H1 (cell line): ENCODE data around the gene XPO1. TPM values are rescaled to one million over a fixed set of nuclear protein-coding genes. Genes with fewer than 3 reads are reported as not detected.

ENCODE experiments used
- ASH2L ChIP-seq: fragments of 200-600, 300-600 bp; sonication (generic); IDR thresholded peaks from one replicate; pipeline ENCODE4 v1.7.1; 2017; ENCODE audit warnings: low read length
- ATF2 ChIP-seq: IDR thresholded peaks from 2 replicates; pipeline ENCODE4 v1.6.1; 2012; ENCODE audit warnings: low read length, inconsistent platforms
- CTBP2 ChIP-seq: IDR thresholded peaks from 2 replicates; pipeline ENCODE4 v1.7.0; 2011; ENCODE audit warnings: borderline replicate concordance, mild to moderate bottlenecking, moderate library complexity, mixed read lengths, low read length; ENCODE audit not compliant: insufficient read depth, insufficient read length
- KDM5A ChIP-seq: fragments of 200-600 bp; IDR thresholded peaks from 2 replicates; pipeline ENCODE4 v1.7.1; 2012; ENCODE audit warnings: mild to moderate bottlenecking, low read length, inconsistent platforms, mixed read lengths
- NRF1 ChIP-seq: IDR thresholded peaks from 2 replicates; pipeline ENCODE4 v1.6.1; 2011; ENCODE audit warnings: mild to moderate bottlenecking, low read depth, low read length, improper control_type of control experiment
- POLR2A ChIP-seq, 2 experiments: IDR thresholded peaks; 1 replicate in 1 of 2; 2 replicates in 1 of 2; pipeline ENCODE4 v1.6.1; 2011; ENCODE audit warnings: low read depth in 2 of 2, low read length in 2 of 2, mild to moderate bottlenecking in 2 of 2; ENCODE audit errors: control extremely low read depth in 1 of 2
- SIRT6 ChIP-seq: IDR thresholded peaks from one replicate; pipeline ENCODE4 v1.7.1; 2012; ENCODE audit warnings: low read length, inconsistent platforms
- TEAD4 ChIP-seq: IDR thresholded peaks from 2 replicates; pipeline ENCODE4 v1.6.1; 2012; ENCODE audit warnings: low read depth, low read length, inconsistent platforms, mixed read lengths
- polyA plus RNA-seq, 7 experiments: library from polyadenylated mRNA; depleted of rRNA in 3 of 7; stranded (reverse) in 5 of 7; unstranded in 2 of 7; fragments of >200 nt in 5 of 7; fragments of 200-250 nt in 2 of 7; gene quantifications; 1 replicate in 5 of 7; 2 replicates in 1 of 7; 4 replicates in 1 of 7; pipeline versions ENCODE4 v1.2.1 to v1.2.3, GENCODE V29; 2011 to 2013; ENCODE audit warnings: missing spikeins in 2 of 7, mixed read lengths in 2 of 7
- total RNA-seq: library from RNA; stranded (reverse); fragmentation: NEBNext Ultra II Directional; extraction: Animal tissue kit (Norgen Biotek cat#: 25700); gene quantifications from 2 replicates; pipeline ENCODE4 v1.2.1, GENCODE V29; 2021
- TF ChIP-seq, protein P1 (sequence below): fragments of 300-600 bp; sonication (generic); IDR thresholded peaks from 2 replicates; pipeline ENCODE4 v1.7.1; 2012; ENCODE audit warnings: low read length, moderate library complexity, mild to moderate bottlenecking, inconsistent platforms; ENCODE audit not compliant: insufficient replicate concordance
- TF ChIP-seq, protein P2 (sequence below): IDR thresholded peaks from 2 replicates; pipeline ENCODE4 v1.6.1; 2012; ENCODE audit warnings: inconsistent platforms

Gene XPO1
- total and polyA plus RNA-seq, 2 of the 8 experiments (the other 6 are each of a cell fraction or from before 2014, with no cell fraction given) = 110 to 296 TPM

DNA sequence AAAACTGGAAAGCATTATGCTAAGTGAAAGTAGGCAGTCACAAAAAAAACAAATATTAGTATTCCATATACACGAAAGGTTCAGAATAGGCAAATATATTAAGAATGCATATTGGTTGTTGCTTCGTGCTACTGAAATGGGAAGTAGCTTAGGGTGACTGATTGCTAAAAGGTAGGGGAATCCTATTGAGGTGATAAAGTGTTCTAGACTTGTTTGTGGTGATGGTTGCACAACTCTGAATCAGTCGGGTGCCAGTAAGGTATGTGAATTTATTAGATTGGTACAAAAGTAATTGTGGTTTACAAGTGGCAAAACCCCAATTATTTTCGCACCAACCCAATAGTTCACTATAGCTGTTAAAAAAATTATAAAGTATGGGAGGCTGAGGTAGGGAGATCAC is 88.0 kb downstream of the XPO1 start (continued):
- TF ChIP-seq, protein P1, sequence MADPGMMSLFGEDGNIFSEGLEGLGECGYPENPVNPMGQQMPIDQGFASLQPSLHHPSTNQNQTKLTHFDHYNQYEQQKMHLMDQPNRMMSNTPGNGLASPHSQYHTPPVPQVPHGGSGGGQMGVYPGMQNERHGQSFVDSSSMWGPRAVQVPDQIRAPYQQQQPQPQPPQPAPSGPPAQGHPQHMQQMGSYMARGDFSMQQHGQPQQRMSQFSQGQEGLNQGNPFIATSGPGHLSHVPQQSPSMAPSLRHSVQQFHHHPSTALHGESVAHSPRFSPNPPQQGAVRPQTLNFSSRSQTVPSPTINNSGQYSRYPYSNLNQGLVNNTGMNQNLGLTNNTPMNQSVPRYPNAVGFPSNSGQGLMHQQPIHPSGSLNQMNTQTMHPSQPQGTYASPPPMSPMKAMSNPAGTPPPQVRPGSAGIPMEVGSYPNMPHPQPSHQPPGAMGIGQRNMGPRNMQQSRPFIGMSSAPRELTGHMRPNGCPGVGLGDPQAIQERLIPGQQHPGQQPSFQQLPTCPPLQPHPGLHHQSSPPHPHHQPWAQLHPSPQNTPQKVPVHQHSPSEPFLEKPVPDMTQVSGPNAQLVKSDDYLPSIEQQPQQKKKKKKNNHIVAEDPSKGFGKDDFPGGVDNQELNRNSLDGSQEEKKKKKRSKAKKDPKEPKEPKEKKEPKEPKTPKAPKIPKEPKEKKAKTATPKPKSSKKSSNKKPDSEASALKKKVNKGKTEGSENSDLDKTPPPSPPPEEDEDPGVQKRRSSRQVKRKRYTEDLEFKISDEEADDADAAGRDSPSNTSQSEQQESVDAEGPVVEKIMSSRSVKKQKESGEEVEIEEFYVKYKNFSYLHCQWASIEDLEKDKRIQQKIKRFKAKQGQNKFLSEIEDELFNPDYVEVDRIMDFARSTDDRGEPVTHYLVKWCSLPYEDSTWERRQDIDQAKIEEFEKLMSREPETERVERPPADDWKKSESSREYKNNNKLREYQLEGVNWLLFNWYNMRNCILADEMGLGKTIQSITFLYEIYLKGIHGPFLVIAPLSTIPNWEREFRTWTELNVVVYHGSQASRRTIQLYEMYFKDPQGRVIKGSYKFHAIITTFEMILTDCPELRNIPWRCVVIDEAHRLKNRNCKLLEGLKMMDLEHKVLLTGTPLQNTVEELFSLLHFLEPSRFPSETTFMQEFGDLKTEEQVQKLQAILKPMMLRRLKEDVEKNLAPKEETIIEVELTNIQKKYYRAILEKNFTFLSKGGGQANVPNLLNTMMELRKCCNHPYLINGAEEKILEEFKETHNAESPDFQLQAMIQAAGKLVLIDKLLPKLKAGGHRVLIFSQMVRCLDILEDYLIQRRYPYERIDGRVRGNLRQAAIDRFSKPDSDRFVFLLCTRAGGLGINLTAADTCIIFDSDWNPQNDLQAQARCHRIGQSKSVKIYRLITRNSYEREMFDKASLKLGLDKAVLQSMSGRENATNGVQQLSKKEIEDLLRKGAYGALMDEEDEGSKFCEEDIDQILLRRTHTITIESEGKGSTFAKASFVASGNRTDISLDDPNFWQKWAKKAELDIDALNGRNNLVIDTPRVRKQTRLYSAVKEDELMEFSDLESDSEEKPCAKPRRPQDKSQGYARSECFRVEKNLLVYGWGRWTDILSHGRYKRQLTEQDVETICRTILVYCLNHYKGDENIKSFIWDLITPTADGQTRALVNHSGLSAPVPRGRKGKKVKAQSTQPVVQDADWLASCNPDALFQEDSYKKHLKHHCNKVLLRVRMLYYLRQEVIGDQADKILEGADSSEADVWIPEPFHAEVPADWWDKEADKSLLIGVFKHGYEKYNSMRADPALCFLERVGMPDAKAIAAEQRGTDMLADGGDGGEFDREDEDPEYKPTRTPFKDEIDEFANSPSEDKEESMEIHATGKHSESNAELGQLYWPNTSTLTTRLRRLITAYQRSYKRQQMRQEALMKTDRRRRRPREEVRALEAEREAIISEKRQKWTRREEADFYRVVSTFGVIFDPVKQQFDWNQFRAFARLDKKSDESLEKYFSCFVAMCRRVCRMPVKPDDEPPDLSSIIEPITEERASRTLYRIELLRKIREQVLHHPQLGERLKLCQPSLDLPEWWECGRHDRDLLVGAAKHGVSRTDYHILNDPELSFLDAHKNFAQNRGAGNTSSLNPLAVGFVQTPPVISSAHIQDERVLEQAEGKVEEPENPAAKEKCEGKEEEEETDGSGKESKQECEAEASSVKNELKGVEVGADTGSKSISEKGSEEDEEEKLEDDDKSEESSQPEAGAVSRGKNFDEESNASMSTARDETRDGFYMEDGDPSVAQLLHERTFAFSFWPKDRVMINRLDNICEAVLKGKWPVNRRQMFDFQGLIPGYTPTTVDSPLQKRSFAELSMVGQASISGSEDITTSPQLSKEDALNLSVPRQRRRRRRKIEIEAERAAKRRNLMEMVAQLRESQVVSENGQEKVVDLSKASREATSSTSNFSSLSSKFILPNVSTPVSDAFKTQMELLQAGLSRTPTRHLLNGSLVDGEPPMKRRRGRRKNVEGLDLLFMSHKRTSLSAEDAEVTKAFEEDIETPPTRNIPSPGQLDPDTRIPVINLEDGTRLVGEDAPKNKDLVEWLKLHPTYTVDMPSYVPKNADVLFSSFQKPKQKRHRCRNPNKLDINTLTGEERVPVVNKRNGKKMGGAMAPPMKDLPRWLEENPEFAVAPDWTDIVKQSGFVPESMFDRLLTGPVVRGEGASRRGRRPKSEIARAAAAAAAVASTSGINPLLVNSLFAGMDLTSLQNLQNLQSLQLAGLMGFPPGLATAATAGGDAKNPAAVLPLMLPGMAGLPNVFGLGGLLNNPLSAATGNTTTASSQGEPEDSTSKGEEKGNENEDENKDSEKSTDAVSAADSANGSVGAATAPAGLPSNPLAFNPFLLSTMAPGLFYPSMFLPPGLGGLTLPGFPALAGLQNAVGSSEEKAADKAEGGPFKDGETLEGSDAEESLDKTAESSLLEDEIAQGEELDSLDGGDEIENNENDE = no peak
- no peak for TF ChIP-seq SIRT6
- no peak for TF ChIP-seq ASH2L
- TF ChIP-seq KDM5A = no peak
- TF ChIP-seq NRF1 = no peak
- TF ChIP-seq, protein P2, sequence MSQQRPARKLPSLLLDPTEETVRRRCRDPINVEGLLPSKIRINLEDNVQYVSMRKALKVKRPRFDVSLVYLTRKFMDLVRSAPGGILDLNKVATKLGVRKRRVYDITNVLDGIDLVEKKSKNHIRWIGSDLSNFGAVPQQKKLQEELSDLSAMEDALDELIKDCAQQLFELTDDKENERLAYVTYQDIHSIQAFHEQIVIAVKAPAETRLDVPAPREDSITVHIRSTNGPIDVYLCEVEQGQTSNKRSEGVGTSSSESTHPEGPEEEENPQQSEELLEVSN = no peak
- no peak for TF ChIP-seq ATF2
- TF ChIP-seq TEAD4 = no peak
- TF ChIP-seq CTBP2 = no peak
- TF ChIP-seq POLR2A (IDR thresholded peaks at IDR 0.05; ENCODE audit: control extremely low read depth in 1 of 2, low read depth in 2 of 2, low read length in 2 of 2) = no peak
